Measurements from ENCODE around the gene KCNH3. TPM values are rescaled to one million over a fixed set of nuclear protein-coding genes. Genes with fewer than 3 reads are reported as not detected.
"Not testable (repeated sequence)": the region's sequence is repeated elsewhere in the genome, so short reads cannot be mapped to it uniquely, and the experiment has no call there.

The KCNH3 gene
- total and polyA plus RNA-seq, 8 donors, result 0.55 to 3.2 (median 1.2) TPM

GRCh38 chr12:49527361-49528130 is 11.3 kb upstream of the KCNH3 start:
- ATAC-seq (no peak), FAIRE-seq (no peak), DNase-seq (no peak)
- H3K27me3 ChIP-seq, result no peaks in the 10 kb centered on the region
- peaks cover 0 to 10% (median 6%) of the 10 kb centered on the region in 3 donors for H3K4me1 ChIP-seq
- 74 to 82% methylated on average over 7 of the region's 7 CpGs for WGBS, 2 donors
- no peak overlapping the region for H3K27ac ChIP-seq
- H3K4me3 ChIP-seq, result no peak overlapping the region
- intact Hi-C loops (cut with DNase I), result no loop called here
- no peak for TF ChIP-seq CTCF (IDR thresholded peaks at IDR 0.05)
- H3K9me3 ChIP-seq, result no peaks in the 10 kb centered on the region
- H3K36me3 ChIP-seq, result no peaks in the 10 kb centered on the region

- Histone ChIP-seq H3K27ac (no peak overlapping the region), H3K4me3 (no peak overlapping the region), H3K36me3 (no peaks in the 10 kb centered on the region), H3K9me3 (no peaks in the 10 kb centered on the region), H3K4me1 (peaks cover 0 to 6% (median 4%) of the 10 kb centered on the region in 3 donors), H3K27me3 (no peaks in the 10 kb centered on the region)
- ATAC-seq (no peak), FAIRE-seq (no peak), DNase-seq (no peak)
- intact Hi-C loops (cut with DNase I), result no loop called here
- TF ChIP-seq CTCF (IDR thresholded peaks at IDR 0.05), result no peak
- WGBS, 2 donors, result 79 to 90% methylated on average over 1 of the region's 1 CpG
Observed at GRCh38 chr12:49529414-49529813, 9.4 kb upstream of the KCNH3 start.

GRCh38 chr12:49531745-49532144 is 7.1 kb upstream of the KCNH3 start:
- Histone ChIP-seq H3K36me3 (no peaks in the 10 kb centered on the region), H3K4me1 (peaks cover 0 to 2% (median 0%) of the 10 kb centered on the region in 3 donors), H3K27me3 (no peaks in the 10 kb centered on the region), H3K4me3 (no peak overlapping the region), H3K9me3 (no peaks in the 10 kb centered on the region), H3K27ac (no peak overlapping the region)
- no peak for FAIRE-seq
- 21 to 26% methylated on average over 2 of the region's 2 CpGs for WGBS, 2 donors
- intact Hi-C loops (cut with DNase I), result no loop called here
- peak in 2 of 4 donors; percentile 20 to 33 for ATAC-seq
- DNase-seq, result no peak
- TF ChIP-seq CTCF (IDR thresholded peaks at IDR 0.05), result no peak

GRCh38 chr12:49533331-49533730 is 5.5 kb upstream of the KCNH3 start:
- no peaks in the 10 kb centered on the region for H3K27me3 ChIP-seq
- intact Hi-C loops (cut with DNase I), result no loop called here
- no peak overlapping the region for H3K27ac ChIP-seq
- peak in 3 of 4 donors; percentile 22 to 33 (median 30) for ATAC-seq
- no peak overlapping the region for H3K4me3 ChIP-seq
- H3K36me3 ChIP-seq, result no peaks in the 10 kb centered on the region
- WGBS, 2 donors, result 37 to 68% methylated on average over 10 of the region's 10 CpGs
- no peak for FAIRE-seq
- TF ChIP-seq CTCF (IDR thresholded peaks at IDR 0.05), result no peak
- H3K4me1 ChIP-seq, result peaks cover 0 to 8% (median 0%) of the 10 kb centered on the region in 3 donors
- DNase-seq, result peak in 1 of 6 donors; percentile 7
- H3K9me3 ChIP-seq, result no peaks in the 10 kb centered on the region

- ATAC-seq; H3K9me3 ChIP-seq; H3K27ac ChIP-seq; FAIRE-seq; DNase-seq; H3K27me3 ChIP-seq; H3K36me3 ChIP-seq; H3K4me3 ChIP-seq; intact Hi-C loops (cut with DNase I); H3K4me1 ChIP-seq: not testable (repeated sequence)
- 88 to 98% methylated on average over 5 of the region's 5 CpGs for WGBS, 2 donors
Observed at GRCh38 chr12:49534122-49534521, 4.7 kb upstream of the KCNH3 start.
